Measurements from ENCODE around the gene ZCCHC3. TPM values are rescaled to one million over a fixed set of nuclear protein-coding genes. Genes with fewer than 3 reads are reported as not detected.

Gene ZCCHC3
- total RNA-seq, 1 donor from 2014 or later, result 20.1 TPM

- DNase-seq (ENCODE audit: low read depth), result no peak
Observed at GRCh38 chr20:278607-279571, 18.5 kb upstream of the ZCCHC3 start.

GRCh38 chr20:284172-284571 lies 13.2 kb upstream of the ZCCHC3 start:
- DNase-seq (ENCODE audit: low read depth), result no peak

- no peak for DNase-seq (ENCODE audit: low read depth)
Observed at GRCh38 chr20:286508-286907, 10.9 kb upstream of the ZCCHC3 start.

- peak; percentile 18 for DNase-seq (ENCODE audit: low read depth)
Observed at GRCh38 chr20:288956-289692, 8.2 kb upstream of the ZCCHC3 start.

- DNase-seq (ENCODE audit: low read depth), result no peak
Observed at GRCh38 chr20:289693-290083, 7.7 kb upstream of the ZCCHC3 start.

GRCh38 chr20:290084-290831 lies 7.1 kb upstream of the ZCCHC3 start, which contains the start of gene C20orf96:
Gene C20orf96 (minus strand): TSS chr20:290750. CDS start chr20:290610, 140 bp downstream.
- peak; percentile 97 for DNase-seq (ENCODE audit: low read depth)

GRCh38 chr20:294602-295001 lies 2.8 kb upstream of the ZCCHC3 start:
- DNase-seq (ENCODE audit: low read depth), result peak; percentile 68

- no peak for DNase-seq (ENCODE audit: low read depth)
Observed at GRCh38 chr20:295804-296203, 1.6 kb upstream of the ZCCHC3 start.

- DNase-seq (ENCODE audit: low read depth), result peak; percentile 65
Observed at GRCh38 chr20:297925-298775, 780 bp downstream of the ZCCHC3 start.

- no peak for DNase-seq (ENCODE audit: low read depth)
Observed at GRCh38 chr20:298776-299391, 1.5 kb downstream of the ZCCHC3 start.

GRCh38 chr20:300345-300990 lies 3.1 kb downstream of the ZCCHC3 start:
- DNase-seq (ENCODE audit: low read depth), result no peak

- no peak for DNase-seq (ENCODE audit: low read depth)
Observed at GRCh38 chr20:301886-302848, 4.8 kb downstream of the ZCCHC3 start.

- DNase-seq (ENCODE audit: low read depth), result no peak
Observed at GRCh38 chr20:305745-306144, 8.4 kb downstream of the ZCCHC3 start.

- no peak for DNase-seq (ENCODE audit: low read depth)
Observed at GRCh38 chr20:308427-309038, 11.2 kb downstream of the ZCCHC3 start.

GRCh38 chr20:309306-309840 lies 12.0 kb downstream of the ZCCHC3 start:
- DNase-seq (ENCODE audit: low read depth), result peak; percentile 47

GRCh38 chr20:309841-310644 lies 12.7 kb downstream of the ZCCHC3 start:
- DNase-seq (ENCODE audit: low read depth), result peak; percentile 99

GRCh38 chr20:310645-311044 lies 13.3 kb downstream of the ZCCHC3 start:
- no peak for DNase-seq (ENCODE audit: low read depth)

Measured in myocyte (in vitro differentiated cells).